Stimulated activated CD8-positive, alpha-beta memory T cell treated with anti-CD3 and anti-CD28 coated beads, Interleukin-15, amount 100 ng/mL, for 4 hours (primary cell): Measurements from ENCODE around the gene CBR4.
"Not testable (repeated sequence)": the region's sequence is repeated elsewhere in the genome, so short reads cannot be mapped to it uniquely, and the experiment has no call there.

Experiments
- DNase-seq, 2 donors: peaks; one replicate each; pipeline ENCODE4 v3.0.0-alpha.2; 2020; ENCODE audit warnings: low read depth in 2 of 2

CBR4 gene

DNA sequence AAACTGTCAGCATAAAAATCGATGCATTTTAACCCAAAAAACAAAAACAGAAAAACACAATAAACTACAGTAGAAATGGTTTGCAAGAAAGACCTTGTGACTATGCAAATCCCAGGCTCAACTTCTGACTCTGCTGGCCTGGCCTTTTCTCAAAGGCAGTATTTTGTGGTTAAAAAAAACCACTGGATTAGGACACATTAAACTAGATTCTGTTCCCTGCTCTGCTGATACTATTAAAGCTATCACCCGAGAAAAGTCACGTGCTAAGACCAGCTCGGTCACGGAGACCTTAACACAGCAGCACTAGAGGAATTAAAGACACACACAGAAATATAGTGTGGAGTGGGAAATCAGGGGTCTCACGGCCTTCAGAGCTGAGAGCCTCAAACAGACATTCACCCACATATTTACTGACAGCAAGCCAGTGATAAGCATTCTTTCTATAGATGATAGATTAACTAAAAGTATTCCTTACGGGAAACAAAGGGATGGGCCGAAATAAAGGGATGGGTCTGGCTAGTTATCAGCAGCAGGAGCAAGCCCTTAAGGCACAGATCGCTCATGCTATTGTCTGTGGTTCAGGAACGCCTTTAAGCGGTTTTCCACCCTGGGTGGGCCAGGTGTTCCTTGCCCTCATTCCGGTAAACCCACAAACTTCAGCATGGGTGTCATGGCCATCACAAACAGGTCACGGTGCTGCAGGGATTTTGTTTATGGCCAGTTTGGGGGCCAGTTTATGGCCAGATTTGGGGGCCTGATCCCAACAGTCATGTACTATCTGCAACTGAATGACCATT lies 16.1 kb downstream of the CBR4 start:
- DNase-seq: no peak

DNA sequence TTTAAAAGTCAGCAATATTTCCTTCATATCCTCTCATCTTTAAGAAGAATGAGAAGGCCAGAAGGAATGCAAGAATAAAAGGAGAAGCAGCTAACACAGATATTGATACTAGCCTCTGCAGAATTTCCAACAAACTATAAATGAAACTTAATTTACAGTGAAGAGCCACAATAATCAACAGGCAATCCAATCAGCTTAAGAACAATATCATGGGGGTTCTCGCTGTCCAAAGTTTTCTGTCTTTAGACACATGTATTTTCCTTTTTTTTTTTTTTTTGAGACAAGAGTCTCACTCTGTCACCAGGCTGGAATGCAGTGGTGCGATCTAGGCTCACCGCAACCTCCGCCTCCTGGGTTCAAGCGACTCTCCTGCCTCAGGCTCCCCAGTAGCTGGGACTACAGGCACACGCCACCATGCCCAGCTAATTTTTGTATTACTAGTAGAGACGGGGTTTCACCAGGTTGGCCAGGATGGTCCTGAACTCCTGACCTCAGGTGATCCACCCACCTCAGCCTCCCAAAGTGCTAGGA lies 17.0 kb downstream of the CBR4 start:
- not testable (repeated sequence) for DNase-seq

DNA sequence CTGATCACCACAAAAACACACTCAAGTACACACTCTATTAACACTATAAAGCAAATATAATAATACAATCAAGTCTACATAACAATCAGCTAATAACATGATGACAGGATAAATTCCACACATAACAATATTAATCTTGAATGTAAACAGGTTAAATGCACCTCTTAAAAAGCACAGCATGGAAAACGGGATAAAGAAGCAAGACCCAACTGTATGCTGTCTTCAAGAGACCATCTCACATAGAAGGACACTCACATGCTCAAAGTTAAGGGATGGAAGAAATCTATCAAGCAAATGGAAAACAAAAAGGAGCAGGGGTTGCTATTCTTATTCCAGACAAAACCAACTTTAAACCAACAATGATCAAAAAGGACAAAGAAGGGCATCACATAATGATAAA lies 28.1 kb downstream of the CBR4 start:
- DNase-seq: no peak

DNA sequence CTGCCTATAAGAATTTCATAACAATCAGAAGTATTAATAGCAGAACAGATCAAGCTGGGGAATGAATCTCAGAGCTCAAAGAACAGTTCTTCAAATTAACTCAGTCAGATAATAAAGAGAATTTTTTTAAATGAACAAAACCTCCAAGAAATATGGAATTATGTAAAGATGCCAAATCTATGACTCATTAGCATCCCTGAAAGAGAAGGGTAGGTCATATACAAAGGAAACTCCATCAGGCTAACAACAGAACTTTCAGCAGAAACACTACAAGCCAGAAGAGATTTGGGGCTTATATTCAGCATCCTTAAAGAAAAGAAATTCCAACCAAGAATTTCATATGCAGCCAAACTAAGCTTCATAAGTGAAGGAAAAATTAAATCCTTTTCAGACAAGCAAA lies 28.6 kb downstream of the CBR4 start:
- no peak for DNase-seq

DNA sequence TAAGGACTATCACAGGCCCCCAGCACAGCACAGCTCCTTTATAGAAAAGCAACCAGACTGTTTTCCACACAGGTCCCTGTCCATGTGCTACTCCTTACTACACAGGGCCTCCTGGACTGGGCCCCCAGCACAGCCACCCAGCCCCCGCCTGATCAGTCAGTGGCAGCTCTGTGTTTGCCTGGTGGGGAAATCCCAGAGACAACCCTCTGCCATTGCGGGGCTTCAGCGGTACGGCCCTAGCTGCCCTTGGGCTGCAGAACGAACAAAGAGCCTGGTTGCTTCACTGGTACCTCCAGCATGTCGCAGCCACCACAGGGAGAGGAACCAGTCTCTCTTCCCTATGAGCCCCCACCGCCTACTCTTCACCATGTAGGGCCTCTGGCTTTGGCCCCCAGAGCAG lies 30.7 kb downstream of the CBR4 start:
- no peak for DNase-seq

DNA sequence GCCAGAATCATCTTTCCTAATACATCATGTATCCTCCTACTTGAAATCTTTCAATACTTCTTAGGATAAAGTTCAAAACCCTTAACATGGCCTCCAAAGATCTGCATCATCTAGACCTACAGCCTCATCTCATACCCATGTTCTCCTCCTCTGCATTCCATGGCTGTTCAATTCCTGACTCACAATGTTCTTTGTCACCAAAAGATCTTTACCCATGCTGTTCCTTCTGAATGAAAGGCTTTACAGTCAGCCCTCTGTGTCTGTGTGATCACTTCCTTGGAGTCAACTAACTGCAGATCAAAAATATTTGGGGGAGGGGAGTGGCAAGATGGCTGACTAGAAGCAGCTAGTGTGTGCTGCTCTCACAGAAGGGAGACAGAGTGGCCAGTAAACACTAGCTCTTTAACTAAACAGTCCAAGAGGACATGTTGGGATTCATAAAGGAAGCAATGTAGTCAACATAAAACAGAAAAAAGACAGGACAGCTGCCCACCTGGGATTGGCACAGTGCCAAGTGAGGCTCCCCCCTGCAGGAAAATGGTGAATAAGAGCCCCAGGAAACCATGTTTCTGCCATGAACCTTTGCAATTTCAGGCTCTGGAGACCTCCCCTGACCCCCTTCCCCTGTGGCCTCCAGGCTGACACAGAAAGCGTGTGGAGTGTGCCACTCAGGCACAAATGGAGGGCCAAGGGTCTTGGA lies 31.9 kb downstream of the CBR4 start:
- DNase-seq: no peak

DNA sequence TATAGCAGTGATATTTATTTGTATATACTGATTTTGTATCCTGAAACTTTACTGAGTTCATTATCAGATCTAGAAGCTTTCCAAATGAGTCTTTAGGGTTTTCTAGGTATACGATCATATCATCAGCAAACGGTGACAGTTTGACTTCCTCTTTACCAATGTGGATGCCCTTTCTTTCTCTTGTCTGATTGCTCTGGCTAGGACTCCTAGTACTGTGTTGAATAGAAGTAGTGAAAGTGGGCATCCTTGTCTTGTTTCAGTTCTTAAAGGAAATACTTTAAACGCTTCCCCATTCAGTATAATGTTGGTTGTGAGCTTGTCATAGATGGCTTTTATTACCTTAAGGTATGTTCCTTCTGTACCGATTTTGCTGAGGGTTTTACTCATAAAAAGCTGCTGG lies 37.5 kb downstream of the CBR4 start:
- no peak for DNase-seq

DNA sequence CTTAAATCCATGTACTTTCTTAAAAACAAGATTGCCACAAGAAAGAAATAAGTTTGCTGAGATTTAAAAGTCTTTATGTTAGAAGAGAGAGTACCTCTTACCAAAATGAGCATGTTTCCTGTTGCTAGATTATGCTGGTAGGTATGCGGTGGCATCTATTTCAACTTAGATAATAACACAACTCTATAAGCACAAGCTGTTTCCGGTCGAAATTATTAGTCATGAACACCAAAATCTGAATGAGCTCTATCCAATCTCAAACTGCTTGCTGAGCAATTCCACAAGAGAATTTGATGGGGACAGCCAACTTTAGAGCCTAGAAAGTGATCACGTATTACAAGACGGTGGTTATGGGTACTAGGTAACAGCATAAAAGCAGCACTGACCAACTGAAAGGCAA lies 49.3 kb downstream of the CBR4 start:
- DNase-seq: no peak

DNA sequence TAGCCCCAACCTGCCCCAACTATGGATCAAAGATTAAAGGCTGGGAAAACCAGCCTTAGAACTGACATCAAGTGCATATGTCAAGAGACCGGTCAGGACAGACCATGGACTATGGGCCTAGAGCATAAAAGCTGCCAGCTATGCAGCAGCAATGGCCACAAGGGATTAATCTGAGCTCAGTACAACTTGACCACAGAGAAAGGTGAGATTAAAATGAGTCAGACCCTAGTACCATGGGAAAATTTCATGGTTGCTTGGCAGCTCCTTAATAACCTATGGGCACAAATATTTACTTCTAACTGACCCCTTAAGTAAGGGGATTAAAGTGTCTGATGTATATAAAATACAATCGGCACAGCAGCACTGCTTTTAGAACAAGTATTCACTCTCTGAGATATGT lies 54.4 kb downstream of the CBR4 start:
- no peak for DNase-seq

DNA sequence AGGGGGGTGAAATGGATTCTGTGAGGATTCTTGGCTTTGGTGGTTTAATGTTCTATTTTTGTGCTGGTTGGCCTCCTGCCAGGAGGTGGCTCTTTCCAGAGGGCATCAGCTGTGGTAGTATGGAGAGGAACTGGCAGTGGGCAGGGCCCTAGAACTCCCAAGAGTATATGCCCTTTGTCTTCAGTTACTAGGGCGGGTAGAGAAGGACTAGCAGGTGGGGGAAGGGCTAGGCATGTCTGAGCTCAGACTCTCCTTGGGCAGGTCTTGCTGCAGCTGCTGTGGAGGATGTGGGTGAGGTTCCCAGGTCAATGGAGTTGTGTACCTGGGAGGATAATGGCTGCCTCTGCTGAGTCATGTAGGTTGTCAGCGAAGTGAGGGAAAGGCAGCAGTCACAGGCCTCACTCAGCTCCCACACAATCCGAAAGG lies 57.2 kb downstream of the CBR4 start:
- not testable (repeated sequence) for DNase-seq

DNA sequence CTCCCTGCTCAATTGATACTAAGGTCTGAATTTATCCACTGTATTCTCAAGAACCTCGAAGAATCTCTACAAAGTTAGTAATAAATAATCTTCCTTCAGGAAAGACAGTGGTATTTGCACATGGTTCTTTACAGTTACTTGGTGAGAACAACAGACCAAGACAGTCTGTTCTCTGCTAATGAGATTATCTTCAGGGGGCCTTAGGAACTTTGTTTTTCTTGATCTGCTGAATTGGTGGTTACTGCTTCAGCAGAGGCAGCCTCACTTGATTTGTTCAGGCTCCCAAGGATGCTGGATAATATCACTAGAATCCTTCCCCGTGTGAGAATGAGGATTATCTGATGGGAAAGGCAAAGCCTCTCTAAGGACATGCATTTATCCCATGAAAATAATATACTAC lies 64.8 kb downstream of the CBR4 start:
- no peak for DNase-seq

DNA sequence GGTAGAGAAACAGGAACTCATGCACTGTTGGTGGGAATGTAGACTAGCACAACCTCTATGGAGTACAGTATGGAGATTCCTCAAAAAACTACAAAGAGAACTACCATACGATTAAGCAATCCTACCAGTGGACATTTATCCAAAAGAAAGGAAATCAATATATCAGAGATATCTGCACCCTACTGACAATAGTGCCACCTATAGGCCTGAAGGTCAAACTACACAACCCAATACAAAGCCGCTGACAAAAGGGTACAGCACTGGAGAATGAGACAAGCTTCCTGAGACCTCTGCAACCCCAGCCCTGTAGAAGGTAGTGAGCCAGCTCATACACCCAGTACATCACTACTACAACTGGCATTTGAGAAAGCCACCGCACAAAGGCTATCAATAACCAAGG lies 67.1 kb downstream of the CBR4 start:
- DNase-seq: no peak
